Memory B cell (primary cell): Measurements from ENCODE around the gene SPATA21.

Source experiments
- ATAC-seq: fragments of 150-1000 bp; cut with Tn5 transposase; 2 replicates; pipeline ENCODE4 v1.10.0; 2021; ENCODE audit warnings: low read depth, mild to moderate bottlenecking, moderate library complexity
- DNase-seq, 2 donors: peaks; one replicate each; pipeline ENCODE4 v3.0.0; 2022; ENCODE audit warnings: low spot score in 2 of 2
- H3K27ac Mint-ChIP-seq: one replicate; pipeline ENCODE4 v1.8.0; 2022; ENCODE audit warnings: mild to moderate bottlenecking, moderate library complexity, mixed read lengths
- H3K27me3 Mint-ChIP-seq: one replicate; pipeline ENCODE4 v1.8.0; 2022; ENCODE audit warnings: mixed read lengths
- H3K36me3 Mint-ChIP-seq: one replicate; pipeline ENCODE4 v1.8.0; 2022; ENCODE audit warnings: mild to moderate bottlenecking, mixed read lengths
- H3K4me1 Mint-ChIP-seq: one replicate; pipeline ENCODE4 v1.8.0; 2022; ENCODE audit warnings: mixed read lengths
- H3K4me3 Mint-ChIP-seq: one replicate; pipeline ENCODE4 v1.8.0; 2022; ENCODE audit warnings: mild to moderate bottlenecking, moderate library complexity, mixed read lengths
- H3K9me3 Mint-ChIP-seq: one replicate; pipeline ENCODE4 v1.8.0; 2022; ENCODE audit warnings: mixed read lengths

The SPATA21 gene

GRCh38 chr1:16393570-16394521 lies 43.4 kb downstream of the SPATA21 start:
- no peaks in the 10 kb centered on the region for H3K27me3 Mint-ChIP-seq
- H3K36me3 Mint-ChIP-seq, result peaks cover 23% of the 10 kb centered on the region
- ATAC-seq, result no peak
- H3K9me3 Mint-ChIP-seq, result no peaks in the 10 kb centered on the region
- no peak overlapping the region for H3K4me3 Mint-ChIP-seq
- peaks cover 22% of the 10 kb centered on the region for H3K4me1 Mint-ChIP-seq
- no peak overlapping the region for H3K27ac Mint-ChIP-seq
- no peak for DNase-seq

- Mint-ChIP-seq H3K4me1 (peaks cover 22% of the 10 kb centered on the region), H3K4me3 (no peak overlapping the region), H3K27me3 (no peaks in the 10 kb centered on the region), H3K27ac (peak overlapping the region; percentile 19), H3K36me3 (peaks cover 21% of the 10 kb centered on the region), H3K9me3 (no peaks in the 10 kb centered on the region)
- DNase-seq (no peak), ATAC-seq (no peak)
Measured at GRCh38 chr1:16392740-16393569, 44.3 kb downstream of the SPATA21 start.

DNA sequence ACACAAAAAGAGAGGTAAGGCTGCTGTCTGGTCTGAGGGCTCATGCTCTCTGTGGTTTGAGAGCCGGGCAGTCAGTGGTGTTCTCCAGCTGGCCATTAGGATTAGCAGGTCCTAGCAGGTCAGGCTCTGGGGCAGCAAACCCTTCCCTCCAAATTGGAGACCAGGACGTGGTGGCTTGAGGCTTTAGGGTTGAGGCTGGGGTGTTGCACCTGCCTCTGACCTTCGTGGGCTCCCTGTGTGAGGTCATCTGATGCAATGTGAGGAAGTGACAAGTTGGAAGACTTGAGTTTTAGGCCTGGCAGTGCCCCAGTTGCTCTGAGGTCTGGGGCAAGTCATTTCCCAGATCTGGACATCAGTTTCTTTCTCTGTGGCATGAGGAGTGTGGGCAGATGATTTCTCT lies 45.8 kb downstream of the SPATA21 start:
- Mint-ChIP-seq H3K27me3 (no peaks in the 10 kb centered on the region), H3K9me3 (no peaks in the 10 kb centered on the region), H3K4me1 (peaks cover 34% of the 10 kb centered on the region), H3K4me3 (no peak overlapping the region), H3K36me3 (peaks cover 18% of the 10 kb centered on the region), H3K27ac (peak overlapping the region; percentile 38)
- ATAC-seq, result no peak
- no peak for DNase-seq

DNA sequence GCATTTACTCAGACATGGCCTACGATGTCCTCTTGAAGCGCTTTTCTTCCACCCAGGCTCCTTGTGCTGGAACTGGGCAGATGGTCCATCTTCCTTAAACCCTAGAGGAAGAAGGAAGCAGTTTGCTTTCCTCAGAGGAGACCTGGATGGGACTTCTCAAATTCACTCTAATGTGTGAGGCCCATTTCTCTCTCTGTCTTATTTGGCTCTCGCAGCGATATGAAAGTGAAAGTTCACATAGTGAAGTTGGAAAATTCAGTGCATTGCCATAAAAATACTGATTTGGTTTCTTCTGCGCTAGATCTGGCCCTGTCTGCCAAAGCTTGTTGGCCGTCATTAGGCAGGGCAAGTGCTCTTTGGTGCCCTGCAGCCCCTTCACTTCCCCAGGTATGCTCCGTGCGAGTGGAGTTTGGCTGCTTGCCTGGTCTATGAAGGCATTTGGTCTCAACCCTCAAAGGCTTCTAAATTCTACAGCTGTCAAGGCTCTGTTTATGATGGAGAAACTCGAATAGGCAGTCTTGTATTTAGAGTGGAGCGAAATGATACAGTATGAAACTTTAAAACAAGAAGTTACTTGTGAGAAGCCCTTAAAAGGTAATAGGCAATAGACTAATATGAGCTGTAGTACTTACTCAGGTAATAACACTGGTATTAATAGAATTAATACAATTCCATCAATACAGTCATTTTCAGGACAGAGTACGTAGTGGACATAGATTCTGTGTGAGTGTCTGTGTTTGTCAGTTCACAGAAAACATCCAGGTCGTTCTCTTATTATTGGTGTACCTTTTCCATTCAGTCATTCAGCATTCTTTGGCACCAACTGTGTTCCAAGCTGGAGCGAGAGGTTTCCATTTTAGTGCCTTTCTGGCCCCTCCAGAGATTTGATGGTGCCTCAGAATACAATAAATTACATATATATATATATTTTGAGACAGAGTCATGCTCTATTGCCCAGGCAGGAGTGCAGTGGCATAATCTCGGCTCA lies 49.7 kb downstream of the SPATA21 start:
- peak overlapping the region; percentile 81 for H3K4me3 Mint-ChIP-seq
- H3K4me1 Mint-ChIP-seq, result peaks cover 54% of the 10 kb centered on the region
- DNase-seq (peak in 1 of 2 donors; percentile 10), ATAC-seq (peak; percentile 65)
- peak overlapping the region; percentile 85 for H3K27ac Mint-ChIP-seq
- H3K36me3 Mint-ChIP-seq, result peaks cover 10% of the 10 kb centered on the region
- H3K9me3 Mint-ChIP-seq, result peaks cover 1% of the 10 kb centered on the region
- H3K27me3 Mint-ChIP-seq, result no peaks in the 10 kb centered on the region

GRCh38 chr1:16386454-16387113 lies 50.6 kb downstream of the SPATA21 start:
- ATAC-seq, result peak; percentile 70
- Mint-ChIP-seq H3K27me3 (no peaks in the 10 kb centered on the region), H3K4me1 (peaks cover 52% of the 10 kb centered on the region), H3K4me3 (peak overlapping the region; percentile 33), H3K27ac (peak overlapping the region; percentile 85), H3K9me3 (peaks cover 1% of the 10 kb centered on the region), H3K36me3 (peaks cover 5% of the 10 kb centered on the region)
- no peak for DNase-seq

DNA sequence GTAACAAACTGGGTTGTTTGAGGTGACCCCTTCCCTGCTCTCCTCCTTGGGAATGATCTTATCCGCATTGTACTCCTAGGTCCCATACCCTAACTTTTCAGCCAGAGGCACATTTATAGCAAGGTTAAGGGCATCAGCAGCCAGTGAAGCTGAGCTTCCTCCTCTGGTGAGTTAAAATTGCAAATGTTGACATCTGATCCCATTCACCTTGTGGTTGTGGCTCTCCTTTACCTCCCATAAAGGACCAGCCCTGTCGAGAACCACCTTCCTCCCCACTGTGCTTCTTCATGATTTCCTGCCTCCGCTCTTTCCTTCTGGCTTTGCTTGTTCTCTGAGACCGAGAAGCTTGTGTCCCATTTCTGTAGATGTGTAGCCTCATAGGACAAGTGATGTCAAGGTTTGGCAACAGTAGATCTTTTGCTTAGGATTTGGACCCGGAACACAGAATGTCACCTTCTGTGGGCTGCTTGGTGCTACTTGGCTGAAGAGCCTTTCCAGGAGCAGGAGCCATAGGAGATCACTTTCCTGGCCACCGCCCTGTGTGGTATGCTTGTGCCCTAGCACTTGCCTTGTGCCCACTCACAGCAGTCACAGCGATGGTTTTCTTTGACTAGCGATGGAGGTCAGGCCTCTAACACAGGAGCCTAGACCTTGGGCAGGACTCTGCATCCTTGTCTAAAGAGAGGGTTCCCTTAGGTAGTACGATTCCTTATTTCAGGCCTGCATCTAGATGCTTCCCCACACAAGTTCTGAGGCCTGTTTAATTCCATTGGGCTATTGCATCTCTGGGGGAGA lies 51.4 kb downstream of the SPATA21 start:
- no peak for ATAC-seq
- Mint-ChIP-seq H3K9me3 (peaks cover 1% of the 10 kb centered on the region), H3K27ac (peak overlapping the region; percentile 85), H3K36me3 (peaks cover 5% of the 10 kb centered on the region), H3K4me3 (peak overlapping the region; percentile 0), H3K27me3 (no peaks in the 10 kb centered on the region), H3K4me1 (peaks cover 50% of the 10 kb centered on the region)
- no peak for DNase-seq

GRCh38 chr1:16383888-16384287 lies 53.3 kb downstream of the SPATA21 start:
- H3K9me3 Mint-ChIP-seq, result peaks cover 1% of the 10 kb centered on the region
- peaks cover 2% of the 10 kb centered on the region for H3K36me3 Mint-ChIP-seq
- no peaks in the 10 kb centered on the region for H3K27me3 Mint-ChIP-seq
- no peak for DNase-seq
- H3K4me3 Mint-ChIP-seq, result no peak overlapping the region
- H3K27ac Mint-ChIP-seq, result peak overlapping the region; percentile 85
- peaks cover 46% of the 10 kb centered on the region for H3K4me1 Mint-ChIP-seq
- no peak for ATAC-seq

DNA sequence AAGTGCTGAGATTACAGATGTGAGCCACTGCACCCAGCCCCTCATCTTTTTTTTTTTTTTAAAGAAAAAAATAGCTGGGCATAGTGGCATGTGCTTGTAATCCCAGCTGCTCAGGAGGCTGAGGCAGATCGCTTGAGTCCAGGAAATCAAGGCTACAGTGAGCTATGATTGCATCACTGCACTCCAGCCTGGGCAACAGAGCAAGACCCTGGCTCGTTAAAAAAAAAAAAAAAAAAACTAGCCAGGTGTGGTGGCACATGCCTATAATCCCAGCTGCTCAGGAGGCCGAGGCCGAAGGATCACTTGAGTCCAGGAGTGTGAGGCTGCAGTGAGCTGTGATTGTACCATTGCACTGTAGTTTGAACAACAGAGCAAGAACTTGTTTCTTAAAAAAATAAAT lies 56.4 kb downstream of the SPATA21 start:
- peaks cover 43% of the 10 kb centered on the region for H3K4me1 Mint-ChIP-seq
- no peak overlapping the region for H3K27ac Mint-ChIP-seq
- peaks cover 1% of the 10 kb centered on the region for H3K9me3 Mint-ChIP-seq
- no peak for DNase-seq
- H3K4me3 Mint-ChIP-seq, result no peak overlapping the region
- no peaks in the 10 kb centered on the region for H3K27me3 Mint-ChIP-seq
- H3K36me3 Mint-ChIP-seq, result peaks cover 5% of the 10 kb centered on the region
- ATAC-seq, result no peak

DNA sequence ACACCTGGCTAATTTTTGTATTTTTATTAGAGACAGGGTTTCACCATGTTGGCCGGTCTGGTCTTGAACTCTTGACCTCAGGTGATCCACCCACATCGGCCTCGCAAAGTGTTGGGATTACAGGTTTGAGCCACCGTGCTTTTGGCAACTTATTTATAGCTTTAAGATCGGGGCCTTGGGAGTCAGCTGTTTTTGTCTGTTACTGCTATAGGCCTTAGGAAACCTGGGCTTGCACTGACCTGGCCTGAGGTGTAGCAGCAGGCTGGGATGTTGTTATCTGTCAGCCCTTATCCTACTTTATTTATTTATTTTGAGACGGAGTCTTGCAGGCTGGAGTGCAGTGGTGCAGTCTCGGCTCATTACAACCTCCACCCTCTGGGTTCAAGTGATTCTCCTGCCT lies 58.8 kb downstream of the SPATA21 start:
- ATAC-seq, result no peak
- Mint-ChIP-seq H3K9me3 (peaks cover 1% of the 10 kb centered on the region), H3K36me3 (peaks cover 5% of the 10 kb centered on the region), H3K27ac (no peak overlapping the region), H3K27me3 (no peaks in the 10 kb centered on the region), H3K4me1 (peaks cover 42% of the 10 kb centered on the region), H3K4me3 (no peak overlapping the region)
- DNase-seq, result no peak

DNA sequence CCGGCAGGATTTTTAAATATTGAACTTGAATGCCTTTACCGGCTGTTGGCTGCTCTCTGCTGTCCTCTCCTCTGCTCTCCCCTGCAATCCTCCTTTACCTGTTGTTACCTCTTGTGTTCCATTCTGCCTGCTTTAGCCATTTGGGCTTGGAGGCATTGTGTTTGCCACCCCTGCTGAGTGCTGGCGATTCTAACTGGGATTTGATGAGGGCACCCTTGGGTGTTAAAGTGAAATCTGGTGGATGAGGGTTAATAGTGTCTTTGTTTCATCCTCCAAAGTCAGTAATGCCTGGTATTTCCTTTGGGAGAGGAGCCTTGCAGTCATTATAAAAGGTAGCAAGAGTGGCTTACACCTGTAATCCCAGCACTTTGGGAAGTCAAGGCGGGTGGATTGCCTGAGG lies 60.3 kb downstream of the SPATA21 start:
- no peak for DNase-seq
- Mint-ChIP-seq H3K9me3 (no peaks in the 10 kb centered on the region), H3K4me1 (peaks cover 46% of the 10 kb centered on the region), H3K4me3 (peak overlapping the region; percentile 45), H3K27ac (peak overlapping the region; percentile 38), H3K36me3 (peaks cover 7% of the 10 kb centered on the region), H3K27me3 (no peaks in the 10 kb centered on the region)
- ATAC-seq, result no peak

GRCh38 chr1:16375521-16376340 lies 61.5 kb downstream of the SPATA21 start:
- DNase-seq (no peak), ATAC-seq (no peak)
- Mint-ChIP-seq H3K36me3 (peaks cover 7% of the 10 kb centered on the region), H3K27ac (peak overlapping the region; percentile 41), H3K4me1 (peaks cover 48% of the 10 kb centered on the region), H3K27me3 (no peaks in the 10 kb centered on the region), H3K4me3 (no peak overlapping the region), H3K9me3 (no peaks in the 10 kb centered on the region)

GRCh38 chr1:16374266-16374665 lies 63.0 kb downstream of the SPATA21 start:
- no peaks in the 10 kb centered on the region for H3K9me3 Mint-ChIP-seq
- ATAC-seq (no peak), DNase-seq (no peak)
- no peak overlapping the region for H3K4me3 Mint-ChIP-seq
- peaks cover 47% of the 10 kb centered on the region for H3K4me1 Mint-ChIP-seq
- peaks cover 7% of the 10 kb centered on the region for H3K36me3 Mint-ChIP-seq
- H3K27me3 Mint-ChIP-seq, result no peaks in the 10 kb centered on the region
- H3K27ac Mint-ChIP-seq, result no peak overlapping the region
